HG02759 (cell line): ENCODE data around the gene B3GNT9.

Experiments used
- ATAC-seq: cut with Tn5 transposase; IDR thresholded peaks from one replicate; pipeline ENCODE4 v1.9.1; 2021; ENCODE audit warnings: mild to moderate bottlenecking, moderate library complexity; ENCODE audit not compliant: unreplicated experiment

Gene B3GNT9, protein sequence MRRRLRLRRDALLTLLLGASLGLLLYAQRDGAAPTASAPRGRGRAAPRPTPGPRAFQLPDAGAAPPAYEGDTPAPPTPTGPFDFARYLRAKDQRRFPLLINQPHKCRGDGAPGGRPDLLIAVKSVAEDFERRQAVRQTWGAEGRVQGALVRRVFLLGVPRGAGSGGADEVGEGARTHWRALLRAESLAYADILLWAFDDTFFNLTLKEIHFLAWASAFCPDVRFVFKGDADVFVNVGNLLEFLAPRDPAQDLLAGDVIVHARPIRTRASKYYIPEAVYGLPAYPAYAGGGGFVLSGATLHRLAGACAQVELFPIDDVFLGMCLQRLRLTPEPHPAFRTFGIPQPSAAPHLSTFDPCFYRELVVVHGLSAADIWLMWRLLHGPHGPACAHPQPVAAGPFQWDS

DNA sequence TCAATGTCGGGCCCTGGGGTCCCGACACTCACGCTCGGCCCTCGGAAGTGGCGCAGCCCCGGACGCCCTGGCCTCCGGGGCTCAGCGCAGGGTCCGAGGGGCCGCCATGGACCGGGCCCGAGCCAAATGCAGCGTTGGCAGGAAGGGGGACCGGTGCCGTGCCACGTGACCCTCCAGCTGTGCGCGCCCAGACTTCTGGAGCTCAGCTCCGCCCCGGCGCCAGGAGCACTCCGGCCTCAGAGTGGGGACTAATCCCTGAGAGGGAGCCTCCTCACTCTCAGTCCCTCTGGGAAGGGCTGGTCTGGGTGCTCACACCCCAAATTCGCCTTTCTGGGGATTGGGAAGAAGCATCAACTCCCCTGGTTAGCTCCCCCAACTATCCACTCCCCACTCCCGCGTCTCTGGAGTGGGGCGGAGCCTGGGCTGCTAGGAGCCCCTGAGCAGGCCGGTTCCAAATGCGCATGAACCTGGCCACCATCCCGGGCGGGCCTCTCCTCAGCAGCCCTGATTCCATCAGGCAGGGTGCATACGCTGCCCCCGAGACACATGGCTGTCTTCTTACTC lies at the start of gene B3GNT9:
Gene B3GNT9, minus strand, starts transcription at position 166 of the 564 bp plus-strand sequence. CDS start 513 bp downstream, outside the sequence.
- peak; percentile 42 for ATAC-seq

DNA sequence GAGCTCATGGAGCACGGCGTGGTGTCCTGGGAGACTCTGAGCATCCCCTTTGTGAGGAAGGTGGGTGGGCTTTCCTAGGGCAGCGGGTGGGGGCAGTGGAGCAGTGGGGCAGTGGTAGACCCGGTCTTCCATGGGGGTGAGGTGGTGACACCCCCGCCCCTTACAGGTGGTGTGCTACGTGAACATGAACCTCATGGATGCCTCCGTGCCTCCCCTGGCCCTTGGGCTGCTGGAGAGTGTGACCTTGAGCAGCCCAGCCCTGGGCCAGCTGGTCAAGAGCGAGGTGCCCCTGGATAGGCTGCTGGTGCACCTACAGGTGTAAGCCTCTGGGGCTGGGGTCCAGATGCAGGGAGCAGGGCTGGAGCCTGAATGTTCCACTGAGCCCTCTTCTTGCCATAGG lies 49.7 kb upstream of the B3GNT9 start:
- ATAC-seq: no peak

DNA sequence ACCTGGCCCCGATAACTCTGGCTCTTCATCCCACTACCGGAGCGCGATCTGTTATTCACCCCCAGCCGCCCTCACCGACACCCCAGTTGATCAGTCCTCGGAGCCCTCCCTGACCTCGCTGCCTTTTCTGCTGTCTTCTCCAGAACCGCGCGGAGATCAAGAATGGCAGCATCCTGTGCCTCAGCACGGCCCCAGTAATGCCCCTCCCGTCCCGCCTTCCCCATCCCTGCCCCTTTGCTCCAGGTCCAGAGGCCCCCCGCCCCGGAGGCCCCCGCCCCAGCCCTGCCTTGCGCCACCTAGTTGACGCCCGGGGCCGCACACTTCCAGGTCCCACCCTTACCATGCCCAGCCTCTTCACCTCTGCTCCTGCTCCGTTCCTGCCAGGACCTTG lies 49.0 kb upstream of the B3GNT9 start:
- ATAC-seq: no peak

DNA sequence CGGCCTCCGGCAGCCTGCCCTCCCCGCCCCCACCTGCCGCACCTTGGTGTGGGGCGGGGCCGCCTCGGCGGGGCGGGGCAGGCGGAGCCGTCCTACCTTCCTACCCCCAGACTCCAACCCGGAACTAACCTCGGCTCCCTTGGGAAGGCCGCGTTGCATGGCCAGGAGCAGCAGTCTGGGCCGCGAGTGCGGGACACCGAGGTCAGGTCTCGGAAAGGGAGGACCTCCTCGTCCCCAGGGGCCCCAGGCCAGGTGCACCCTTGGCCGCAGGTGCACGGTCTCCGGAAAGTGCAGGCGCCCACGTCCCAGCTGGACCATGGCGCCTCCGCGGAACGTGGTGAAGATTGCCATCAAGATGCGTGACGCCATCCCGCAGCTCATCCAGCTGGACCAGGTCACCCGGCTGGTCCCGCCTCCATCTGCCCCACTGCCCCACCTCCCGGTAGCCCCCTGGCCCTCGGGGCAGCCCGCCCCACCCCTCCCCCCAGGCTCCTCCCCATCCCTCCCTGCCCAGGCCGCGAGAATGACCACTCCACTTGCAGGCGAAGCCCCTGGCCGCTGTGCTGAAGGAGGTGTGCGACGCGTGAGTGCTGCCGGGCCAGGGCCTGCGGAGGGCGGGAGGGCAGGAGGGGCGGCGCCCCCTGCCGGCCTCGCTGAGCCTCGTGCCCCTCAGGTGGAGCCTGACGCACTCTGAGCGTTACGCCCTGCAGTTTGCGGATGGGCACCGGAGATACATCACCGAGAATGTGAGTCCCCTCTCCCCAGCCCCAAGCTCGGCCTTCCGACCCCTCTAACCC lies 48.4 kb upstream of the B3GNT9 start, which contains the start of gene ELMO3:
Gene ELMO3, plus strand, starts transcription at position 121 of the 797 bp plus-strand sequence. Its CDS starts 196 bp downstream, at position 317.
- ATAC-seq: no peak

GRCh38 chr16:67198238-67198734 lies 47.5 kb upstream of the B3GNT9 start:
- no peak for ATAC-seq

DNA sequence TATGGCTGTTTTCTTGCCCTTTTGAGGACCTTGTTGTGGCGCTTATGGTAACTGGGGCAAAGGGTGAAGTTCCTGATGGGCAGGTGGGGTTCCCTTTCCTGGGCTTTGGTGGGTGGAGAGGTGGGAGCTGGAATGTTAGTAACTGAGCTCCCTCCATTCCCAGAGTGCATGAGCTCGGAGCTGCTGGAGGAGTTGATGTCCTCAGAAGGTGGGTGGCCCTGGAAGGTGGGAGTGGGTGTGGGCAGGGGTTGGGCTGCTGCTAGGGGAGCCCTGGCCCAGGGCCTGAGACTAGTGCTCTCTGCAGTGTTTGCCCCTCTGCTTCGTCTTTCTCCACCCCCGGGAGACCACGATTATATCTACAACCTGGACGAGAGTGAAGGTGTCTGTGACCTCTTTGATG lies 46.9 kb upstream of the B3GNT9 start:
- ATAC-seq: no peak

GRCh38 chr16:67196881-67197280 lies 46.1 kb upstream of the B3GNT9 start:
- no peak for ATAC-seq

GRCh38 chr16:67195676-67196075 lies 44.9 kb upstream of the B3GNT9 start:
- no peak for ATAC-seq

DNA sequence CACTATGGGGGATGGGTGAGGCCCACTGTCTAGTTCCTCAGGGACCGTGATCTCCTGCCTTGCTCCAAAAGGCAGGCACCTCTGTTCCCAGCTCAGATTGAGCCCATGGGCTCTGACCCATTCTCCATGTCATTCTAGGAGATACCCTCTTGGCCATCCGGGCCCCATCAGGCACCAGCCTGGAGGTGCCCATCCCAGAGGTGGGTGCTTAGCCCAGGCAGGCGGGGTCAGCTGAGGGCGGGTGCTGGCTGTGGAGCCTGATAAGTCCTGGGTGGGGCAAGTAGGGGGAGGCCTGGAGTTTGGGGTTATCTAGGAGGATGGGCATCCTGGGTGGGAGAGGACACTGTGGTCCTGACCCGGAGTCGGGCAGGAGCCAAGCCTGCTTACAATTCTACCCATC lies 43.5 kb upstream of the B3GNT9 start:
- ATAC-seq: no peak

- ATAC-seq: no peak
Observed at GRCh38 chr16:67193536-67193935, 42.7 kb upstream of the B3GNT9 start.

DNA sequence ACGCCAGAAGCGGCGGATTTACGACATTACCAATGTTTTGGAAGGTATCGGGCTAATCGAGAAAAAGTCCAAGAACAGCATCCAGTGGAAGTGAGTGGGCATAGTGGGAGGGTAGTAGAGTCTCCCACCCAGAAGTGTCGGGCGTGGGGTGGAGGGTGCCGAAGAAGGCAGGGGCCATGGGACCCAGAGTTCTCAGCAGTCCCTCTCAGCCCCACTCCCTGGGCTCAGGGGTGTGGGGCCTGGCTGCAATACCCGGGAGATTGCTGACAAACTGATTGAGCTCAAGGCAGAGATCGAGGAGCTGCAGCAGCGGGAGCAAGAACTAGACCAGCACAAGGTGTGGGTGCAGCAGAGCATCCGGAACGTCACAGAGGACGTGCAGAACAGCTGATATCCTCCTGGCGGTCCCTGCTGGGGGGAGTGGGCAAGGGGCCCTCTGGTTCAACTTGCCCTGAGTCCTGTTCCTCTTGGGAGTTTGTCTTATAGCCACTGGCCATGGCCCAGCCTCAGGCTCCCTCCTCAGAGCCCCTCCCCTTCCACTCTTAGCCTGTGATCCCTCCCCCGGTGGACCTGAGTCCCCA lies 42.1 kb upstream of the B3GNT9 start:
- ATAC-seq: no peak

- peak; percentile 91 for ATAC-seq
Observed at GRCh38 chr16:67191995-67192681, 41.3 kb upstream of the B3GNT9 start, which contains the start of gene E2F4. TSS of gene E2F4 (plus strand) at chr16:67192155. CDS start at chr16:67192228, 73 bp downstream.

GRCh38 chr16:67191411-67191994 lies 40.7 kb upstream of the B3GNT9 start:
- ATAC-seq: no peak

GRCh38 chr16:67190448-67191399 lies 39.9 kb upstream of the B3GNT9 start:
- ATAC-seq: no peak

- no peak for ATAC-seq
Observed at GRCh38 chr16:67190041-67190440, 39.2 kb upstream of the B3GNT9 start, which contains the start of gene EXOC3L1. TSS of gene EXOC3L1 (minus strand) at chr16:67190136. CDS start at chr16:67189676, 460 bp downstream.

DNA sequence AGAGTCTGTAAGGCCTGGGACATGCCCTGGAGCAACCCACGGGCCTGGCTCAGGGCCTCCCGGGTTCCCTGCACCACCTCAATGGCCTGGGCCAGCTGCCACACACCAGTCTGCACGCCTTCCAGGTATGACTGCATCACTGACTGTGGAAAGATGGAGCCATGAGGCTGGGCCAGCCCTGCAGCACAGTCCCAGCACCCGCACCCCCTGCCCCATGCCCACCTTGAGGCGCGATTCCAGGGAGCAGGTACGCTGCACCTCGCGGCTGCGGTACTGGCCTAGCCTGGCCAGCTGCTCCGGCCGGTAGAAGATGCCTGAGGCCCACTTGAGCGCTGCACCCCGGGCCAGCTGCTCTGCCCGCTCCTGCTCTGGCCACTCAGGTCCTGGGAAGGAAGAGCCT lies 38.0 kb upstream of the B3GNT9 start:
- ATAC-seq: no peak

GRCh38 chr16:67188323-67188722 lies 37.5 kb upstream of the B3GNT9 start:
- no peak for ATAC-seq

GRCh38 chr16:67187175-67187890 lies 36.5 kb upstream of the B3GNT9 start:
- ATAC-seq: no peak
